NOMO-1 (cell line): ENCODE measurements around the gene REL.

Source experiments
- DNase-seq, 2 experiments: peaks; one replicate each; lab custom pipeline; 2025; ENCODE audit not compliant: unreplicated experiment in 2 of 2; lab: John Stamatoyannopoulos, UW

REL gene

DNA sequence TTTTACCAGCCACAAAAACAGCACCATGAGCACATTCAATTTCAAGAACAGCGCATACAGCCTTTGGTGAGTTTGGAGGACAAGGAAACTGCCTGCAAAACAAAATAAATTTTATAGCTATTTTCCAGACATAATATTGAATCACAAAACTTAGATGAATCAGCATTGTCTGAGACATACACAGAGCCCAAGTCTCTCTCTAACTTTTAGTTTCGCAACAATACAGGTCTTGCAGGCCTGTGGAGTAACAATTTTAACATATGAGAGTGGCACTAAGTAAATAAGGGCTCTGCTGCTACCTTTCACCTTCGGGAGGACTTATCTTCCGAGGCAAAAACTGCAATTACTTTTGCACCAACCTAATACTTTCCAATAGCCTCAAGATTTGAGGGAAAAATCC, 80.1 kb downstream of the REL start:
- DNase-seq, result peak; percentile 35 to 69

DNA sequence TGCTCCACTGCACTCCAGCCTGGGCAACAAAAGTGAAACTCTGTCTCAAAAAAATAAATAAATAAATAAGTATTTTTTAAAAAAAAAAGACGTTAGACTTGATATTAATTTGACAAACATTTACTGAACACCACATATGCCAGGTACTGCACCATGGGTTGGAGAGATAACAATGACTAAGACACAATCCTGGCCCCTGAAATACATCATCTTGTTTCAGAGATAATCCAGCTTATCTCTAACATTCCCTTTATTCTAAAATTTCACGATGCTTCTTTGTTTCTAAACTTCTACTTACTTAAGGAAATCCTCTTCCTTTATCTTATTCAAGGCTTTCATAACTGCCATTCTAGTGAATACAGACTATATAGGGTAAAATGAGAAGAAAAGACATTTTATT, 81.2 kb downstream of the REL start:
- DNase-seq, result no peak

DNA sequence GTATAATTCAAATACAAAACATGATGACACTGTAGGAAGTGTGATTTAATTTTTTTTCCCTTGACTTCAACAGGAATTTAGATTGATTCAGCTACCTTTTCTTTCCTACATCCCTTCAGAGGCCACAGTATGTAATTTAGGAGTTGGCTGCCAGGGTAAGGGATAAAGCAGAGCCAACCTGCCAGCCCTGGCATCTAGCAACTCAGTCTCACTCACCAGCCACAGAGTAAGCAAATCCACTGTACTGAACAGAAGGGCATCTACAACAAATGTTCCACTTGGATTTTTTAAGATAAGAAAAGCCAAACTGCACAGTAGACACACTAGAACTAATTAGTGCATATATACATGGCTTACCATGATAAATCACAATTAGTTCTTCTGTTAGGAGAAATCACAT, 81.8 kb downstream of the REL start:
- DNase-seq, result no peak

DNA sequence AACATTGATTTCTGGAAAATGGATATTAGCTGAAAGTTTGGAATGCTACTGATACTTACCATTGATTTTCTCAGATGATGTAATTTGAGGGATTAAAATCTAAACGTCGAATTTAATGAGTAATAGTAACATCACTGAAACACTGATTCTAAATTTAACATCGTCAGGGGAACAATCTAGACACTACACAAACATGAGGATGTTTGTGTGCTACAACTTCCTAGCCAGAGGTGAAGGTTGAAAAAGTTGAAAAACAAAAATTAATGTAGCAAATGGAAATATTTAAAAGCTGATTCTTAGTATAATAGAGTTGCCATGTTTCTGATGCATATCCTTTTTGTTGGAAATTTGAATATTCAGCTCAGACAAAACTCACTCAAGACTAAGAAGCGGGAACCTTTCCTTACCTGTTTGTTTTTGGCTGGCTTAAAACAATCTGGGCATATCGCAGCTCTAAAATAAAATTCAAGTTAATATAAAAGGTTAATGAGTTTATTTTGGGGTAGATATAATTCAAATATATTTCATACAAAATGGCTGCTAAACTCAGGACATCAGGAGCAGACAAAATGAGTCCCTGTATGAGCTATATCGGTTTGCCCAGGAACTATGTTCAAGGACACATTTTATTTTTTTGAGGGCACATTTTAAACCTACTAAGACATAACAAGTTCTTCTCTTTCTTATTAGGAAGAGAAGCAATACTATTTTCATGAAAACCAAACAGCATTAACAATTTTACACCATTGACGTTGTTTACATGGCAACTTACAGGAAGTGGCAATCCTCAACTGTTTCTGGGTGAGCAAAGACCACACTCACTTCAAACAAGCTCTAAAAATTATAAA, 83.5 kb downstream of the REL start:
- no peak for DNase-seq

DNA sequence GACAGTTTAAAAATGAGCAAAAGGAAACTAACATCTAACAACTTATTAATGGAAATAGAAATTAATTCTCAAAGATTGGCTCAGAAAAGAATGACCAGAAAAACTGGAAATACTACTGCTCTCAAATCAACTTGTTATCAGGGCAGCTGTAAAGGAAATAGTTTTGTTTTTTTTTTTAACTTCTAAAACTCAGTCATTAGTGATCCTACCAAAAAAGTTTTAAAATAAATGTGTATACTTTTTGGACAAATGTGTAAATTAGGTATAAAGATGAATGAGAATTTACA, 84.1 kb downstream of the REL start:
- no peak for DNase-seq

DNA sequence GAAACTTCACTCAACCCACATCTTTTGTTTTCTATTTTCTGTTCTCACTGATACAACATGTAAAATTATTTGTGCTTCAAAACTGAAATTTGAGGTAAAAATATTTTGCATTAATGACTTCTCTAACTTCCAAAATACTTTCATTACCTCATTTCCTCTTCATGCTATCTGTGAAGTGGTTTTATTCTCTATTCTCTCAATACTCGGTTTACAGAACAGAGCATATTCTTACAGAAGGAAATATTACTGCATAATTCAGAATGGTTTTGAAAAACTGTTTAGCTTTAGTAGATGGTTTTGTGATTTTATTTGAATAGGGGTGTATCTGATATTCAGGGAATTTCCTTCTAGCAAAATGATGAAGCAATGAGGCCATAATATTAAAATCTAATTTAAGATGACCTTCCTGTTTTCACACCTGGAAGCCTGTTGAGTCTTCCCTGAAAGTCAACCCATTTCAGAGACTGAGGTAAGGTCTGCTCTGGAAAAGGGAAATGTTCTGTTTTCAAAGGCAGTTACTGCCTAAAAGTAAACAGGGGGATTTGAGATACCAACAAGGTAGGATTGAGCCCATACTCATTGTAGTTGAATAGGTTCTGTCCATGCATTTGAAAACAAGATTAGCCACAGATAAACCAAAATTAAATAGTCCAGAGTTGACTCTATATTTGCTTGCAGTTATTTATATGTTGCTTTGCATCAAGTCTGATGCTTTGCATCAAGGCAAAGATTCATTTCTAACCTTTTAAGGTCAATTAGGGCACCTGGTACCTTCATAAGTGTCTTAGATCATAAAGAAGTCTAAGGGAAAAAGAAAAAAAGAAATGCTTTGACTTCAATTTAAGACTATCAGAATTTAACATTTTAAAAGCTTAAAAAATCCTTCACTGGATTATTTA, 85.4 kb downstream of the REL start:
- peak in 1 of 2 experiments; percentile 4 for DNase-seq

DNA sequence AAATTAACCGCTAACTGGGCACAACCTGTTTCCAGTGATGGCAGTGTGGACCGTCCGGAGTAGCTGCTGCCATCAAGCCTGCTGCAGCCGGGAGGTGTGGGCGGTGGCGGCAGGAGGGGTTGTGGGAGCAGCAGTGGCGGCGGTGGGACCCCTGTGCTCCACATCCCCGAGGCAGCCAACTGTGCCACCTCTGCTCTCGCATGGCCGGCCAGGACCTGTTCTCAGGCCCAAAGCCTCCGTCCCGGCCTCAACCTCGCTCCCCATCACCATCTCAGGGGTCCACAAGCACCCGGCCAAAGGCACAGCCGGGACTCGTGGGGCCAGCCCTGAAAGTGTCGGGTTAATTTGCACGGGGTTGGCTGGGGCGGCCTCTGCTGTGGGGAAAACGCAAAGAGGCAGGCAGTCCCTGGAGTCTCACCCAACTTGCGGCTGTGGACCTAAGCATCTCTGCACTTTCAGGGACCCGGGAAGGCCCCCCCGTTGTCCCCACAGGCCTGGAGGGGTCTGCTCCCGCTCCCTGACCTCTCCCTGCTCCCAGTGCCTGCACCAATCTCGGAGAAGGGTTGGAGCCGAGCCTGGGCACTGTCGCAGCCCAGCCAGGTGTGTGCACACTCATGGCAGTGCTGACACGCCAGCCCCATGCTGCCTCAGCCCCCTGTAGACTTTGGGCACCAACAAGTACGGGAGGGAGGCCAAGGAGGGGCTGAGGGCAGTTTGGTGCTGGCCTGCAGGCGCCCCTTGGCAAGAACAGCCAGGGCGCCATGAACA, 91.7 kb downstream of the REL start:
- no peak for DNase-seq

DNA sequence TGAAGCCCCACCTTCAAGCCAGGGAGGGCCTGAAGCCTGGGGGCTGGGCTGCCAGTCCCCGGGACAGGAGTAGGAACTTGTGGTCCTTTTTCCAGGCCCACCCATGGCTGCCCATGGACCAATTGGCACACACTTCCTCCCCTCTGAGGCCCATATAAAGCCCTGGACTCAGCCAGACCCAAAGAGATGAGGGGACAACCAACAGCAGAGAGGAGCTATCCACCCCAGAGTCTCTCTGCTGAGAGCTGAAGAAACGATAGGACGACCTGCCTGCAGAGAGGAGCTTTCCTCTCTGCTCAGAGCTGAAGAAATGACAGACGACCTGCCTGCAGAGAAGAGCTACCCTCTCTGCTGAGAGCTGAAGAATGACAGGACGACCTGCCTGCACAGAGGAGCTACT, 92.3 kb downstream of the REL start:
- no peak for DNase-seq

DNA sequence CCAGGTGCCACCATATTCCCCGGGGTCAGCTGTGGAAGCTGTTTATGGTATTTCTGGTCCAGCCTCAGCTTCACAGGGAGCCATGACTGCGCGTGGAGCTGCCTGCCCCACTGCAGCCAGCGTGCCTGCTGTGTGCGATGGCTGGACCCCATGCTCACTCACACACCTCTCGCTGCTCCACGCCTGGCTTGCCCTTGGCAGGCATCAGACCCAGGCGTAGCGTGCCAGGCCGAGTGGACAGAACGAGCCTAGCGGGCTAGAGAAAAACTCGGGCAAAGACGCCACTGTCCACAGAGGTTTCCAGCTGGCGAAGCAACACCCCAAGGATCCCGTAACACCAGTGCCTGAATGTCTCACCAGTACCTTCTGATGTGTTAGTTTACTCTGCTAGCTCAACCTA, 93.3 kb downstream of the REL start:
- DNase-seq, result no peak
